Right kidney (tissue), 1 donor: ENCODE data around the gene SEC24D.

Experiments
- DNase-seq: peaks from one replicate; pipeline ENCODE4 v3.0.0-alpha.2; 2016

SEC24D gene

GRCh38 chr4:118775405-118775804 lies 60.5 kb downstream of the SEC24D start:
- DNase-seq: no peak

GRCh38 chr4:118774989-118775388 lies 60.9 kb downstream of the SEC24D start:
- no peak for DNase-seq

- DNase-seq: no peak
Observed at GRCh38 chr4:118774321-118774720, 61.6 kb downstream of the SEC24D start.

GRCh38 chr4:118773429-118773792 lies 62.5 kb downstream of the SEC24D start:
- DNase-seq: no peak

GRCh38 chr4:118772767-118773428 lies 63.0 kb downstream of the SEC24D start:
- no peak for DNase-seq

DNA sequence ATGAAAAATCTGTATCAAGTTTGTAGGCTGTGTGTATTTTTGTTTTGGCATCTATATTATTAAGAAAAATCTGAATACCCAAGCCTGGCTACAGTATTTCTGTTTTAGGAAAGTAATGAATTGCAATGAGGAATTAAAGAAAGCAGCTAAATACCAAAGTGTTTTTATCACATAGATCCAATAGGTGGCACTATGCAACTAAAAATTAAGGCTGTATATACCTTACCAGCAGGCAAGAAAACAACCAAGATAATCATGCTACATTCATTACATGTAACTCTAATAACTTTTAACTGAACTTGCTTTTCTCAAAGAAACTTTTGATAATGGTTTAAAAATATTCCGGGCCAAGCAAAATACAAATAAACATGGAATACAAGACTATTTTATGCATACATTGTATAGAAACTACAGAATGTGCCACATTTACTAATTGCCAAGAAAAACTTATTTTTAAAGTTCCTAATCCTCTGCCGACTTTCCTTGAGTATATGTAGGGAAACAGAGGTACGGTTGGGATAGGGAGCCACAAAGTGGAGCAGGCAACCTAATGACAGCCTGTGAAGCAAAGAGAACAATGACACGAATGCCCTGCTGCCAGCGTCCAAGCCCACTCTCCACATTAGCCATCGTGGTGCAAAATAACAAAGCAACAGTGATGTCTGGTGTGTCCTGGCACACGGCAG lies 63.7 kb downstream of the SEC24D start:
- DNase-seq: no peak

DNA sequence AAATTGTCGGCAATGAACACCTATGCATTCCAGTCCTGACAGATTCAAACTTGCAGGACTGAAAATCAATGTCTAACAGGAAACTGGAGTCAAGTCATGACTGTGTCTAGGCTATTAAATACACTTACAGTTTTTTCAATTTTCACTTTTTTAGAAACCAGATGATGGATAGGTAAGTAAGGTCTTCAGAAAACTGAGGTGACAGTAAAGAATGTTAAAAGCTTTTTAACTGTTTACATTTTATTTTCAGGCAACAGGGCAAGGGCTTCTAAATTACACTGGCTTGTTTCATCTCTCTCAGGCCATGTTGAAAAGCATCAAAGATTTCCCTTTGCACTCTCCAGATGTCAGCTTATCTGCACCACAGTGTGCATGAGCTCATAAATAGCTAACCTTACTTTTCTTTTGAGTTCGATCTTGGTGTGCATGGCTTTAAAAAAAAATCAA lies 65.2 kb downstream of the SEC24D start:
- DNase-seq: no peak

DNA sequence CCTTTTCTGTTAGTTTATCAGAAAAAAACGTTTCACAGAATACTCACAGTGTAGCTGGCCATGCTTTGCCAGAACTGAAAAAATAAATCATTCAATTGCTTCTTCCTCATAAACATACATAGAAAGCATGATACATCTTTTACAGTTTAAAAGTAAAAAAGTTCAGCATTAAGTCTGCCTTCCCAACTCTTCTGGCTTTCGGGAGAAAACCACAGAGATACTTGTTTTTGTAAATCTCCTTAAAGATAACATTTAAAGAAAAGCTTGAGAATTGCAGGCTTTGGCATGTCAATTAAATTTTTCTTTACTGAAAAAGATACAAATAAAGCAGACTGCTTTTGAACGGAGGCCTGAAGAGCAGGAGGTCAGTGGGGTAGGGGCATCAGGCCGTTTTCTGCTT lies 66.8 kb downstream of the SEC24D start:
- no peak for DNase-seq

DNA sequence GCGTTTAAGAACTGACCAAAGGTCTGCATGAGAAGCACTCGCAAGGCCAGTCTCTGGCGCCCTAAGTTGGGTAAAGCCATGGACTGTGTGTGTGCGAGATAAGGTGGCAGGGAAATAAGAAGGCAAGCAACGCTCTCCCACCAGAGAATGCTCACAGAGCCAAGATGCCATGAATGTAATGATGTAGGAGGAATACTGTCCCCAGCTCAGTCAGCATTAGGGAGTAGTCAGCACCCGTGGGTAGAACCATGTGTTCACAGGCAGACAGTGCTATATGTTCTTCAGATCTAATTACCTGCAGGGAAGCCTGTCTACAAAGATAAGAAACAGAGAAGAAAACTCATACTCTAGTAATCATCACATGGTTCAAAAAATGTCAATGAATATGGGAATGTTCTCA lies 68.8 kb downstream of the SEC24D start:
- DNase-seq: no peak

DNA sequence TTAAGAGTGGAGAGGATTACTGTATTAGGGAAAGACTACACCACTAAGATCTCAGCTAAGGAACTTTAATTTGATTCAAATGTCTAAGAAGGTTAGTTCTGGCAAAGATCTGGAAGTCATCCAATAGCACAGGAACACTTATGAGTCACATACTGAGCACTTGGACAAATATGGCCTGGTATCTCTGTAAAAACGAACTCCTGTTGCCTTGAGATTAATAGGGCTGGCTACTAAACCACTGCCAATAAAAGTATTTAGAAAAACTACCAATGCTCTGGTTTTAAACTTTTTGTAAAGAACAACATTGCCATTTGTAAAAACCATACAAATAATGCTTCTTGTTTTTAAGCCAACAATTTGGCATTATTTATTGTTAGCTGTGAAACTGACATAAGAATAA lies 70.5 kb downstream of the SEC24D start:
- DNase-seq: no peak

- DNase-seq: no peak
Observed at GRCh38 chr4:118762730-118763477, 73.0 kb downstream of the SEC24D start.

- no peak for DNase-seq
Observed at GRCh38 chr4:118762155-118762554, 73.8 kb downstream of the SEC24D start.

GRCh38 chr4:118761397-118762016 lies 74.4 kb downstream of the SEC24D start:
- DNase-seq: no peak

- no peak for DNase-seq
Observed at GRCh38 chr4:118760493-118760892, 75.4 kb downstream of the SEC24D start.

- DNase-seq: no peak
Observed at GRCh38 chr4:118760092-118760491, 75.8 kb downstream of the SEC24D start.

- DNase-seq: no peak
Observed at GRCh38 chr4:118759481-118759880, 76.4 kb downstream of the SEC24D start.

- no peak for DNase-seq
Observed at GRCh38 chr4:118758293-118758692, 77.6 kb downstream of the SEC24D start.

DNA sequence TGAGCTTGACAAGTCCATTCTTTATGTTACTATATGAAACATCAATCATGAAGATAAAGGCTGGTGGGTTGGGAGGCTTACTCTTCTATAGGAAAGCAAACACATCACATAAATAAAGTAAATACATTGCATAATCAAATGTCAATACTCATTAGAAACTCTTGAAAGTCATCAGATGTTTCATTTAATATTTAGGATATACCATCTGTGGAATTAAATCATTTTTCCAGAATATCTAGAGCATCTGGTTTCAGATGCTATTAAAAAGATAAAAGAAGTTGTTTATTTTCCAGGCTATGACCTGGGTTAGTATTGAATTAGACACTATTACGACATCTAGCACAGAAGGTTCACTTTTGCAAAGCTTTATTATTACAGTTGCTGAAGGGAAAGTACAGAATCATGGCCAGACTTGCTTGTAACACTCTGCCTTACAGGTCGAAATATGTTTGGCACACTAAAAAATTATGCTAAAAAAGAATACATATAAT lies 78.1 kb downstream of the SEC24D start:
- DNase-seq: no peak

DNA sequence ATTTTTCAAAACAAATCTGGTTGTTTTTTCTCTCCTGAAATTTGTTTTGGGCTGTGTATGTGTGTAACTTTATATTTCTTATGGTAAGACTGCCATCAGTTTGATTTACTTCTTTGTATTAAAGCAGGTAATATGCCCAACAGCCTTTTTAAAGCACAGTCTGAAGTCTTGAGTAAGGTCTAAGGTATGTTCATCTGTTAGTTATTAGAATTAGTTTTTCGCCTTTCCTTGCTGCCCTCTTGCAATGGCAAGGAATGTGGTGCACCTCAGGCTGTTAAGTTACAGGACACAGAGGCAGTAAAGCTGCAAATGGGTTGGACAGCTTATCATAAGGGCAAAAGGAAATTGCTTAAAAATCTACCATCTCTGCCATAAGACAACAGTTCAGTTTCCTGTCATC lies 79.0 kb downstream of the SEC24D start:
- no peak for DNase-seq

GRCh38 chr4:118756429-118756828 lies 79.5 kb downstream of the SEC24D start:
- no peak for DNase-seq

DNA sequence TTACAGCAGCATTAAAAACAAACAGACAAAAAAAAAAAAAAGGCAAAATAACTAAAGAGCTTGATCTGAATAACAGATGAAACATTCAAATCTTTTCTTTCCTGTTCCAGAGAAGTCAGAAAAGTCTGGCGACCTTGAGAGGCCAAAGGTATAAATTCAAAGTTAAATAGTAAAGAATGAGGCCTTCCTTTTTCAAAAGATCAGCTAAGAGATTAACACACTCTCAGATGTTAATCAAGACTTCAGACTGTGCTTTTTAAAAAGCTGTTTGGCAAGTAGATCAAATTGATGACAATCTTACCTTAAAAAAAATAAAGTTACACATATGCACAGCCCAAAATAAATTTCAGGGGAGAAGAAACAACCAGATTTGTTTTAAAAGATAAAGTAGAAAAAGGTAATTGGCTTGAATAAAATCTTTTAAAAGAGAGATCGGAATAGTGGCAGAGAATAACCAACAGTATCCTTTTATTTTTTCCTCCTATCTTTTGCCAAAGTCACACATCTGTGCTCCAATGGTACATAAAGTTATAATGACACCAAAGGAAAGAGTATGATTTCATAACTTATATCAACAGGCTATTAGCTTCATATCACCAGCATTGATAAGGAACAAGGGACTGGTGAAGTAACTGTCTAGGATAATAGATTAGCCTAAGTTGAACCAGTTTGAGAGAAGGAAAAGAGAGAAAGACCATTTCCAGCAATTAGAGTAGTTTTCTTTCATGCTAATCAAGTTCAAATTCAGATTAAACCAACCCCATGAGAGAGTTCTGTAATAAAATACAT lies 80.3 kb downstream of the SEC24D start:
- DNase-seq: no peak

DNA sequence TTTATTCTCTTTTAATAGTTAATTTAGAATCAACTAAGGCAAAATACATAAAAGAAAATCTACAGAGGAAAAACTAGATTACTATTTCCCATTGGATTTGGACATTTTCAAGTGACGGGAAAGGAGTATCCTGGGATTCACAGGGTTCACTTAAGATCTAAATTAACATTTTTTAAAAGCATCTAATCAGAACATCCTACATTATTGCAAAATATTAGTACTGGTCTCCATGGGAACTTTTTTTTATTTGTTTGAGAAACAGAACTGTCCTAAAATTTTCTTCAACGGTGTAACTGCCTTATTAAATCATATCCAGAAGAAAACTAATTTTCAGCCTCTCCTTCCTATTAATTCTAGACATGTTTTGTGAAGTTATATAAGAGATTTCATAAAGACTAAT lies 81.0 kb downstream of the SEC24D start:
- DNase-seq: no peak
